ENCODE data around the gene DCD. TPM values are rescaled to one million over a fixed set of nuclear protein-coding genes. Genes with fewer than 3 reads are reported as not detected.
"Not testable (repeated sequence)": the region's sequence is repeated elsewhere in the genome, so short reads cannot be mapped to it uniquely, and the experiment has no call there.

Gene DCD, protein sequence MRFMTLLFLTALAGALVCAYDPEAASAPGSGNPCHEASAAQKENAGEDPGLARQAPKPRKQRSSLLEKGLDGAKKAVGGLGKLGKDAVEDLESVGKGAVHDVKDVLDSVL
- total RNA-seq (2014; rRNA removed; shearing (Covaris generic)) = not detected in 2 replicates
- polyA plus RNA-seq (2015; cell fraction: cytosol; rRNA removed) = not detected in 2 replicates
- polyA plus RNA-seq (2015; cell fraction: nucleus; rRNA removed) = not detected in 2 replicates

DNA sequence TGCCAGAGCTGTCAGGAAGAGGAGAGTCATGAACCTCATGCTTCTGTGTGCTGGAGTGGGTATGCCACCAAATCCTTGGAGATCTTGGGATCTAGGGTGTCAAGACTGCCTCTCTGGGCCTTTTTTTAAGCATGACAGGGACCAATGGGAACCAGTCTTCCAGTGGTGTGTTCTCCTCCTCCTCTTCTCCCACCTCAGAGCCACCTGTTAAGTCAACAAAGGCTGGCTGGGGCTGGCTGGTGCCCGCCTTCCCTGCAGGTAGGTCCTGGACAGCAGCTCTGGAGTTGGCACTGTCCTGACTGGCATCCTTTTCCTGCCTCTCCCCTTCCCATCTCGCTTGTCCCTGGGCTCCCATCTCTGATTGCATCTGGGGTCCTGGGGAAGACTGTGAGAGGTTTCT, at the start of gene DCD:
Gene DCD (minus strand): TSS at position 101 of the 400 bp plus-strand sequence. CDS start 62 bp downstream, at position 39.
- in situ Hi-C loops (cut with HindIII; ENCODE audit: low pct_unique_long_range_greater_than_20kb, low sequenced_read_pairs) = no loop called here
- no peak for DNase-seq (ENCODE audit: low read depth, low spot score)

DNA sequence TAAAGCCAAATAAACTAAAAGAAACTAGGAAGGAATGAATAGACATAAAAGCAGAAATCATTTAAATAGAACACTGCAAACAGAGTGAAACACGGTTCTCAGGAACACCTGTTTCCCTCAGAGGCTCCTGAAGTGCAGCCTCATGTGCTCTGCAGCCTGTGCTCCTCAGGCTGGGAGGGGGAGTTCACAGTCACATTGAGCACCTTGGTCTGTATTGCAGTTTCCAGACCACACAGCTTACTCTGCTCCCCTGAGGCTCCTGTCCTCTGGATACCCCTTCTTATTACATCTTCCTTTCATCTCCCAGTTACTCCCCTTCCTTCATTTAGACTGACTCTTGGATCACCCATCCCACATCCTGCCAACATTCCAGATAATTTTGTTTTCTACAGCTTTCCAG, 49.7 kb upstream of the DCD start:
- no peak for DNase-seq (ENCODE audit: low read depth, low spot score)
- in situ Hi-C loops (cut with HindIII; ENCODE audit: low pct_unique_long_range_greater_than_20kb, low sequenced_read_pairs) = no loop called here

DNA sequence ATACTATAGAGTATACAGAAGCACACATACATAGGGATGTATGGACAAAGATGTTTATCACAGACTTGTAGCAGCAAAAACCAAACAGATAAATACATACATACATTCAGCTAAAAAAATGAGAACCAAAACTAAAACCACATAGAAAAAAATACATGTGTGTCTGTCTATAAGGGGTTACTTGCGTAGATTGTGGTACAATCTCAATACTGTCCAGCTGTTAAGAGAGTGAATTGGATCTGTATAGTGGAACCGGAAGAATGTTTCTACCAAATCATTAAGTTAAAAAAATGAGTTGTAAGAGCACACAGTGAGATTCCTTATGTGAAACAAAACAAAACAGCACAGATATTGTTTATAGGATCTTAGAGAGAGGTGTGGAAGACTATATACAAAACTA, 44.2 kb upstream of the DCD start:
- in situ Hi-C loops (cut with HindIII; ENCODE audit: low pct_unique_long_range_greater_than_20kb, low sequenced_read_pairs) = no loop called here
- no peak for DNase-seq (ENCODE audit: low read depth, low spot score)

DNA sequence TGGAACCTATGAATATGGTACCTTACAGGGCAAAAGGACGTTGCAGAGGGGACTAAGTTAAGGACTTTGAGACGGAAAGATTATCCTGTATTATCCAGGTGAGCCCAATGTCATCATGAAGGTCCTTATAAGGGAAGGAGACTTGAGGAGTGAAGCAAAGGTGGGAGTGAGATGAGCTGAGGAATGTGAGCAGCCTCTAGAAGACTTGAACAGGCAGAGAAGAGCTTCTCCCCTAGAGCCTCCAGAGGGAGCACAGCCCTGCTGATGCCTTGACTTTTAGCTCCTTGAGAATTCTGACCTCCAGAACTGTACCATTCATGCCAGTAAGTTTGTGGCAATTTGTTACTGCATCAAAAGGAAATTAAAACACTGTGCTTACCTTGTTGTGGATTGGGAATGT, 41.8 kb upstream of the DCD start:
- in situ Hi-C loops (cut with HindIII; ENCODE audit: low pct_unique_long_range_greater_than_20kb, low sequenced_read_pairs) = no loop called here
- peak; percentile 55 for DNase-seq (ENCODE audit: low read depth, low spot score)

DNA sequence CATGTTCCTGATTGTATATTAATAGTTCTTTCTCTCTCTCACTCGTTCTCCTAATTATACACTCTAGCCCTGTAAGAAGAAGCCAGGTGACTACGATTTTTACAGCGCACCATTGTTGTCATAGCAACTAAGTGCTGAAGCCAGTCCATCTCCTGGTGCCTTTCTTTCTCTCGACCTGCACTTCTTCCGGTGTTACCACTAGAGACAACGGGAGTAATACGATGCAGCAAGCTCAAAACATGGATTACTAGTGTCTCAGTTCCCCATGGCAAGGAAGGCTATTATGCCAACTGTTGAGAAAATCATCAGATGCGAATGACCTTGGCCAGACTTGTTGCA, 40.8 kb upstream of the DCD start:
- DNase-seq (ENCODE audit: low read depth, low spot score) = no peak
- in situ Hi-C loops (cut with HindIII; ENCODE audit: low pct_unique_long_range_greater_than_20kb, low sequenced_read_pairs) = no loop called here

DNA sequence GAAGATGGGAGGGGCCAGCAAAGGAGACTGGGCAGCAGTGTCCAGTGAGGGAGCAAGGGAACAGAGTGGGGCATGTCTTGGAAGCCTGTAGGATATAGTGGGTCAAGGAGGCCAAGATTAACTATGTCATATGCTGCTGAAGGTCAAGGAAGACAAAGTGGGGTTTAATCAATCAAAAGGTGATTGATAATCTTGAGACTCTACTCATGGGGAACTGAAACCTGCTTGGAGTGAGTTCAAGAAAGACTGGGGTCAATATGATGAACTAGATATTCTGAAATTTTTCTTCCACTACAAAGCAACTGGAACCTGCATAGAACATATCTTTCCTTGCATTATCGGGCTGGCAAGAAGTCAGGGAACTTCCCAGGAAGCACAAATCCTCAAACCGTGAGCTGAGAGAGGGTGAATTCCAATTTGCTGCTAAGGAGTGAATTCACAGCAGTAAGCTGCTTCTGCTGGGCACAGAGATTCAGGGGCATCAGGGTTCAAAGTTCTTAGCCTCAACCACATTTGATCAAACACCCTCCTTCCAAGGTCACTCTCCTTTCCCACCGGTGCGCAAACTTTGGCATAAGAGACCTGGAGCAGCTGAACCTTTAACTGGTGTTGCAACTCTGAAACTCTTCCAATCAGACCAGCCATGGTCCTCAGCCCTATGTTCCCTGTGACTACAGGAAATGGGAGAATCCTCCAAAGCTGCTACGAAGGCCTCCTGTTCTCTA, 40.3 kb upstream of the DCD start:
- in situ Hi-C loops (cut with HindIII; ENCODE audit: low pct_unique_long_range_greater_than_20kb, low sequenced_read_pairs) = no loop called here
- DNase-seq (ENCODE audit: low read depth, low spot score) = no peak

DNA sequence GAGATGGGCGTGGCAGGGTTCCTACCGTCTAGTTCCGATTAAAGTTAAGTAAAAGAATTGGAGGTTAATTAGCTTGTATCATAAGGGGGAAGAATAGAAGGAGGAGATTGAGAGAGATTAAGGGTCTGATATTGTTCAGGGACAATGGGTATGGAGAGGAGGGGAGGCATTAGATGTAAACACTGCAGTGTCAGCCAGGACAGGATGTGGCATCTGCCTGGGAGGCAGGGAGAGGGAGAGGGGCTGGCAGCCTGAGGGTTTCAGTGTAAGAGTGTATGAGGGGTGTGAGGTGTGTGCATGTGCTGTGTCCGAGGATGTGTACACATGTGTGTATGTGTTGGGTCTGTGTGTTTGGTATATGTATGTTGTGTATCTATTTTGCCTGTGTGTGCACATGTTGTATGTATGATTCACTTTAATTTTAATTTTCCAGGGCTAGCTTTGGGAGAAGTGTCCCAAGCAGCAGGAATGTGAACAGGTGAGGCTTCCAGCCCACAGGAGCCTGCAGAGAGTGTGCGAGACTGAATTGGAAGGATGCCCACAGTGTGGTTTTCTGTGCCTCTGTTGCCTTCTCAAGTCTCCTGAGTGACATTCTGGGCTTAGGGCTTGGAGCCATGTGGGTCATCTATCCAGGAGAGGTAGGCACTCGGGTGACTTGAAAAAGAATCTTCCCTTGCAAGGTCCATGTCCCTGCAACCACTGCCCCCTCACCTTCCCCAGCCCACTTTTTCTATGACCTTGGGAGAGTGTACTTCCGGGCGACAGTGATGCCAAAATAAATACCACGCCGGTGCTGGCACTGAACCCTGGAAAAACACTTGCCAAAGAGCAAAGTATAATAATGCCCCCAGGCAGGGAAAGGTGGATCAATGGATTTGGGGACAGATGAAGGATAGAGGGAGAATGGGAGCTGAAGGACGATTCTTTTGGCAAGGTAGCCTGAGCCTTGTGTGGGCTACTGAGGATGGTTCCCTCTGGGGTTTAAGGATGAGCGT, 36.8 kb upstream of the DCD start:
- DNase-seq (ENCODE audit: low read depth, low spot score) = no peak
- in situ Hi-C loops (cut with HindIII; ENCODE audit: low pct_unique_long_range_greater_than_20kb, low sequenced_read_pairs) = no loop called here

DNA sequence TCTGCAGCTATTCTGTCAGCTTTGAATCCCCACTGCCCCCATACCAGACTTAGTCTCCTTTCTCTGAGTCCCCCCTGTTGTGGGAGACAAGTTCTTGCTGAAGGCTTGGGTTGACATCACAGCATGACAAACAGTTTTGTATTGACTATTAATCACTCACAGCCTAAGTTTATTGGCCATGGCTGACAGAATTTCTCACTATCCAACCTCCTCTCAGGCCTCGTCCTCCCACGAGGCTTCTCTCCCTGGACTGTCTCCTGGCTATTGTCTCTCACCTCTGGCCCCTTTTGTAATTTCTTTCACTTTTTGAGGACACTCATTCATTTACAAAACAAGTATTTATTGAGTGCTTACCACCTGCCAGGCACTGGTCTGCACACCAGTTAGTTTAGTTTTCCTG, 35.2 kb upstream of the DCD start:
- in situ Hi-C loops (cut with HindIII; ENCODE audit: low pct_unique_long_range_greater_than_20kb, low sequenced_read_pairs) = no loop called here
- no peak for DNase-seq (ENCODE audit: low read depth, low spot score)

DNA sequence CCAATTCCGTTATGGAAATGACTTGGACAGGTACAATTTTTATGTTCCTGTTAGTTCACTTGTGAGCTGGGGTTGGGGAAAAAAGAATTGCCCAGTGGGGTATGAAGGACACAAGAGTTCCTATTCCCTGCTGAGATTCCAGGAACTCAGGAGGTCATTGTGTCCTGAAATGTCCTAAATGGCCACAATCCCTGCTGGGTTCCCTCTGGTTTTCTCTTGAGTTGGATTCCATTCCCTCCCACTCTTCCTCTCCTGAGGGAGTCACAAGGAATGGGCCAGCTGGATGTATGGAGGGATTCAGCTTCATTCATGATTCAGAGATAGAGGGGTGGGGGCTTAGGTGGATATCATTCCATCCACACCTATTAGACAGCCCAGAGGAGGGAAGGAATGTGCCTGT, 34.5 kb upstream of the DCD start:
- in situ Hi-C loops (cut with HindIII; ENCODE audit: low pct_unique_long_range_greater_than_20kb, low sequenced_read_pairs) = no loop called here
- DNase-seq (ENCODE audit: low read depth, low spot score) = no peak

DNA sequence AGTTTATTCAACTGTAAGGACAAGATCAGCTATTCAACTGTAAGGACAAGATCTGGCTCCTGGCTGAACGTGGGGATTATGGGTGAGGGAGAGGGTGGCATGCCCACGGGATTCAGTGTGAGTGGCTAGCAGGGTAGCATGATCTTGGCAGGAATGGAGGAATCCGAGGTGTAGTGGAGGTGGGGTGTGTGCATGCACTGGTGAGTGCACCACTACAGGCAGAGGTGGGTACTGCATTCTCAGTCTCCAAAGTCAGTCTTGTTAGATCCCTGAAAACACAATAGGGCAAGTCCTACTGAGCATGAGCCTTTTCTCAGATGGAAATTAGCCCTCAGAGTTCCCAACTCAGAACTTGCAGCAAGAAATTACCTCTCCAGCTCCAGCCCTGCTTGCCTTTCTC, 32.2 kb upstream of the DCD start:
- DNase-seq (ENCODE audit: low read depth, low spot score) = peak; percentile 70
- in situ Hi-C loops (cut with HindIII; ENCODE audit: low pct_unique_long_range_greater_than_20kb, low sequenced_read_pairs) = no loop called here

DNA sequence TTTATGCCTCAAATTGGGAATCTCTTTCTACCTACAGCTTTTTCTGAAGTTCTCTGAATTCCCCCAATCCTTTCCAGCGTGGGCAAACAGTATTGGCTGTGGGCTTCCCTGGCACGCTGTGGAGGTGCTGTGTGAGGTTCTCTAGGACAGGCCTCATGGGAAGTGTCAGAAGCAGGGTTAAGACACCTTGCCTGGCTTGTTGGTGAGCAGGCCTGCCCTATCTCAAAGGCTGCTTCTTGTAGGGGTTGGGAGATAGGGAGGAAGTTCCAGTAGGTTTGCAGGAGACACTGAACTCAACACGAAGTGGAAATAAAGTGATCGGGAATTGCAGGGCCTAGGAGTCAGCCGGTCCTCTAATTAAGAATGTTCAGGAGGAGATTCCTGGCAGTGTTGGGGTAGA, 30.0 kb upstream of the DCD start:
- no peak for DNase-seq (ENCODE audit: low read depth, low spot score)
- in situ Hi-C loops (cut with HindIII; ENCODE audit: low pct_unique_long_range_greater_than_20kb, low sequenced_read_pairs) = no loop called here

DNA sequence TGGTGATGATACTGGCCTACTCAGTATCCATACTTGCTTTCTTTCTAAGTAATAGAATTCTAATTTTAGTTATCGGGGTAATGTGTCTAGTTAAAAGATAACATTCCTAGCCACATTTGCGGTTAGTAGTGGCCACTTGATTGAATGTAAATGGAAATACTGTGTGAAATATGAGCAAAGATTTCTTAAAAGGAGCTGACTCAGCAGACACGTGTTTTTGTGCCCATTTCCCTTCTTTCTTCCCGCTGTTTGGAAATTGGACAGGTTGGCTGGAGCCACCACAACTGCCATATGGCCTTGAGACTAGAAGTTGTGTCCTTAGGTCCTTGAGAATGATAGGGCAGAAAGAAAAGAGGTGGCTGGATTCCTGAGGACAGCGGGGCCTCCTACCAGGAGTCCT, 19.8 kb upstream of the DCD start:
- in situ Hi-C loops (cut with HindIII; ENCODE audit: low pct_unique_long_range_greater_than_20kb, low sequenced_read_pairs) = no loop called here
- DNase-seq (ENCODE audit: low read depth, low spot score) = no peak

DNA sequence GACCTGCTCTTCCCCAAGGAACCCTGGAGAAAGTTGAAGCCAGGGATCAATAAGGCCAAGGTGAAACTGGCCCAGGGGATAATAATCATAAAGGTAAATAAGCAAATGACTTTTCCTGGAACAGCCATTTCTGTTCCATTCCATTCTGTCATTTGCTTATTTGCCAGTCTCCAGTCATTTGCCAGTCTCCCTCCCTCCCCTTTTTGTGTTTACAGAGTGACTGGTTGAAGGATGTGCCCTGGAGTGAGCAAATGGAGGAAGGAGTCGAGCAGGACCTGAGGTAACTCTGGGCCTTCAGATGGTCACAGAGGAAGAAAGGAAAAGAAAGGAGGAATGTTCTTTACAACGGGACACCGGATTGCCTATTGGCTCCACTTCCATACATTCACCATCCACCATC, 17.8 kb upstream of the DCD start:
- in situ Hi-C loops (cut with HindIII; ENCODE audit: low pct_unique_long_range_greater_than_20kb, low sequenced_read_pairs) = no loop called here
- DNase-seq (ENCODE audit: low read depth, low spot score) = no peak

DNA sequence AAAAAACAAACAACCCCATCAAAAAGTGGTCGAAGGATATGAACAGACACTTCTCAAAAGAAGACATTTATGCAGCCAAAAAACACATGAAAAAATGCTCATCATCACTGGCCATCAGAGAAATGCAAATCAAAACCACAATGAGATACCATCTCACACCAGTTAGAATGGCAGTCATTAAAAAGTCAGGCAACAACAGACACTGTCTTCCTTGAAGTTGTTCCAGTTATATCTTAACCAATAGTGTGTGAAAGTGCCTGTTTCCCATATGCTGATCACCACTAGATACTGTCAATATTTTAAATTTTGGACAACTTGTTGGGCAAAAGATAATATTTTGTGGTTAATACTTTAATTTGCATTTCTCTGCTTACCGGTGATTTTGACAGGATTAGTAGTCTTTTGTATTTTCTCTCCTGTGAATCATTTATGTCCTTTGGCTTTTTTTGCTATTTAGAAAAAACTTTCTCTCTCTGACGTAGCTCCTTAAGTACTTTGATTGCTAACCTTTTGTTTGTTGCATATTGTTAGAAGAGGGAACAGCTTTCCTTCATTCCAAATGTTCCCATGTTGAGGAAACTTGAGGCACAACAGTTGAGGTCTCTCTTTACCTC, 17.0 kb upstream of the DCD start:
- in situ Hi-C loops (cut with HindIII; ENCODE audit: low pct_unique_long_range_greater_than_20kb, low sequenced_read_pairs); DNase-seq (ENCODE audit: low read depth, low spot score): not testable (repeated sequence)

DNA sequence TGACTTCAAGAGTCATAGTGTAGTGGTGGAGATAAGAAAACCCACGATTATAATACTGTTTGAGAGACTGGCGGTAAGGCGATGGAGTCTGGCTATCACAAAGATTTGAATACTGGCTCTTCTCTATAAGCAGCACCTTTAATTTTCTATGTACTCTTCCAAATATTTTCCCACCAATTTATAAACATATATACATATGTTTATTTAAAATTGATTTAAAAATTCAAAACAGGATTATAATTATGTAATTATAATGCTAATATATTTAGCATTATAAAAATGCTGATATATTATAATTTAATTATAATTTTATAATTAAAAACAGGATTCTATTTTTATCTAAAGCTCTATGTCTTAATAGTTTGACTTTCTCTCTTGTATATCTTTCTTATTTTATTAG, 15.4 kb upstream of the DCD start:
- no peak for DNase-seq (ENCODE audit: low read depth, low spot score)
- in situ Hi-C loops (cut with HindIII; ENCODE audit: low pct_unique_long_range_greater_than_20kb, low sequenced_read_pairs) = no loop called here

DNA sequence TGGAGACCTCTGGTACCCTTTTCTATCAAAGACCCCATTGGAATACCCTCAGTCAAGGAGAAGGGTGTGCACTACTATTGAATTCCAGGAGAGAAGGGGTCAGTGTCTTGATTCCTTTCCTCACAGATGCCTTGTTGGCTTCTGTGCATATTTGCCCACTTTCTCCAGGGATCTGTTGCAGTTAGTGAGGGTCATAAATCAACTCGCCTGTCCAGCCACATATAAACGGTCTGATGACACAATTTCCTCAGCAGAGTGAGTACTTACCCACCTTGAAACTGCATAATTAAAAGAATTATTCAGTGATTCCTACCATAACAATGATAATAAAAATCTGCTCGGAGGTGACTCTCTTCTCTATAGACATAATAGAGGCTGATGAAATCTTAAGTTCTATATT, 13.9 kb upstream of the DCD start:
- in situ Hi-C loops (cut with HindIII; ENCODE audit: low pct_unique_long_range_greater_than_20kb, low sequenced_read_pairs) = no loop called here
- no peak for DNase-seq (ENCODE audit: low read depth, low spot score)

DNA sequence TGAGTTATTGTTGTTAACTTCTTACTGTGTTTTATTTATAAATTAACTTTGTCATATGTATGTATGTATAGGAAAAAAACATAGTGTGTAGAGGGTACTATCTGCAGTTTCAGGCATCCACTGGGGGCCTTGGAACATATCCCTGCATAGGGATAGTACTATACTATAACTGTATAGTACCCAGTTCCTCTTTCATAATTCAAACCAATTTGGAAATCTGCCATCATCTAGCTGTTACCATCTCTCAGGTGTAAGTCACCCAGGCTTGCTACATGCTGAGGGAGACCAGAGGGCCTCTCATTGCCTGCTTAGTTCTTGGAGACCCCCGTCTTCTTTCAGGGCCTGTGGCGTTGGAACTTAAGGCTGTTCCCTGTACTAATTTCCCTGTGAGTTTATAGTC, 12.9 kb upstream of the DCD start:
- in situ Hi-C loops (cut with HindIII; ENCODE audit: low pct_unique_long_range_greater_than_20kb, low sequenced_read_pairs) = no loop called here
- no peak for DNase-seq (ENCODE audit: low read depth, low spot score)

DNA sequence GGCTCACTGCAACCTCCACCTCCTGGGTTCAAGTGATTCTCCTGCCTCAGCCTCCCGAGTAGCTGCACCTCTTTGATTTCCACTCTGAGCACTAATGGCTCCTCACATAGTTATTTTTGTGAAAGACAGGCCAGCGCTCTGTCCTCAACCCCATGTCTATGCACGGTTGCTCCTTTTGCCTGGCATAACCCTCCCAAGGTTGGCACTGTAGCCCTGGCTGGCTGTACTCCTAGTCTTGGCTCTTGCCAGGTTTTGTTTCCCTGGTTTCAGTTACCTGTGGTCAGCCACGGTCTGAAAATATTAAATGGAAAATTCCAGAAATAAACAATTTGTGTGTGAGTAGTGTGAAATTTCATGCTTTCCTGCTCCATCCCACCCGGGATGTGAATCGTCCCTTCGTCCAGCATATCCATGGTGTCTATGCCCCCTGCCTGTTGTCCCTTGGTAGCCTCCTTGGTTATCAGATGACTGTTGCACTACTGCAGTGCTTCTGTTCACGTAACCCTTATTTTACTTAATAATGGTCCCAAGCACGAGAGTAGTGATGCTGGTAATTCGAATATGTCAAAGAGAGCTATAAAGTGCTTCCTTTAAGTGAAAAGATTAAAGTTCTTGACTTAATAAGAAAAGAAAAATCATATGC, 12.3 kb upstream of the DCD start:
- no peak for DNase-seq (ENCODE audit: low read depth, low spot score)
- in situ Hi-C loops (cut with HindIII; ENCODE audit: low pct_unique_long_range_greater_than_20kb, low sequenced_read_pairs) = no loop called here

All from SK-MEL-5 (cell line).